Measurements from ENCODE around the gene UBE2R2. TPM values are rescaled to one million over a fixed set of nuclear protein-coding genes. Genes with fewer than 3 reads are reported as not detected.
"Not testable (repeated sequence)": the region's sequence is repeated elsewhere in the genome, so short reads cannot be mapped to it uniquely, and the experiment has no call there.

Gene UBE2R2
- total and polyA plus RNA-seq, 2 donors (not counting 3 experiments of a cell fraction or from before 2014, with no cell fraction given), result 23.9 to 54.3 TPM

DNA sequence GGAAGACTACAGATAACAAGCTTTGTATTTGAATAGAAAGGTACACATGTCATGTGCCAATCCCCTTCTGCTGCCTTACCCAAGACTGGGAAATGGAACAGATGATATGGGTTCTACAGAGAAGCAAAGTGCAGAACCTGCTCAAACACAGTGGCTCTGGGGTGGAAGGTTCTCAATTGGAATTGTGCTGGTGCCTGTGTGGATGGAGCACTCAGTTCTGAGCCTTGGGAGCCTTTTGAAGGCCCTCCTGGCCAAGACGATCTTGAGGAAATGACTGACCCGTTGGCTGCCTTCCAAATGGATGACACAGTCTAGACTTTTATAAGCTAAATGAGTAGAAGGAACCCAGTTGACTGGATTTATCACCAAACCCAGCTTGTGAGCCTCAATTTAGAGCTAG, 25.8 kb upstream of the UBE2R2 start:
- CTCF ChIA-PET, result interaction anchor here (1.3 to 2.8 kb wide), 4 partner anchors 8 to 53 kb away, joined by 3 to 16 read pairs (median 7); no protein-coding TSS in a partner anchor
- Histone ChIP-seq H3K9me3 (replicated peaks; ENCODE audit: control insufficient read depth, insufficient read depth, low read length) (no peaks in the 10 kb centered on the region), H4K20me1 (replicated peaks; ENCODE audit: control insufficient read depth, extremely low read depth, insufficient read depth, low read length) (no peaks in the 10 kb centered on the region), H3K27ac (ENCODE audit: insufficient read depth, low read depth, low read length) (no peak overlapping the region), H3K4me1 (ENCODE audit: control insufficient read depth, extremely low read depth, insufficient read depth, low read length) (peaks cover 5% of the 10 kb centered on the region), H3K4me2 (ENCODE audit: insufficient read depth, low read length) (no peak overlapping the region), H2AFZ (ENCODE audit: low read depth, low read length) (peak overlapping the region; percentile 28), H3K9ac (replicated peaks; ENCODE audit: extremely low read depth, insufficient read depth, low read length) (no peak overlapping the region), H3K79me2 (ENCODE audit: control insufficient read depth, insufficient read depth, low read length) (no peaks in the 10 kb centered on the region), H3K9me1 (replicated peaks; ENCODE audit: control insufficient read depth, extremely low read depth, insufficient read depth, low read length) (no peaks in the 10 kb centered on the region), H3K4me3 (replicated peaks in 1 of 3; ENCODE audit: insufficient read depth in 1 of 3, low read depth in 1 of 3, low read length in 3 of 3) (no peak overlapping the region), H3K27me3 (ENCODE audit: control insufficient read depth in 2 of 2, insufficient read depth in 2 of 2, low read length in 2 of 2) (no peaks in the 10 kb centered on the region), H3K36me3 (ENCODE audit: control insufficient read depth in 2 of 2, extremely low read depth in 1 of 2, insufficient read depth in 2 of 2, low read length in 2 of 2) (no peaks in the 10 kb centered on the region)
- DNase-seq (ENCODE audit: low read depth, low spot score) (peak; percentile 69), FAIRE-seq (peak; percentile 88)
- no TSS peak for BruUV-seq (replicated peaks)
- TF ChIP-seq JUN (IDR thresholded peaks at IDR 0.05; ENCODE audit: borderline replicate concordance, insufficient read depth, insufficient read length, low read depth) (peak; percentile 26), FOS (IDR thresholded peaks at IDR 0.05; ENCODE audit: borderline replicate concordance, insufficient read depth, low read length) (peak; percentile 68), POLR2AphosphoS5 (IDR thresholded peaks at IDR 0.05; ENCODE audit: insufficient read depth, low read depth, low read length) (no peak)
- POLR2A ChIA-PET, result no interaction called here
- dilution Hi-C loops (cut with MboI; ENCODE audit: extremely low pct_ligation_motif_present, low sequenced_read_pairs), result no loop called here
- intact Hi-C loops (cut with micrococcal nuclease), result no loop called here

DNA sequence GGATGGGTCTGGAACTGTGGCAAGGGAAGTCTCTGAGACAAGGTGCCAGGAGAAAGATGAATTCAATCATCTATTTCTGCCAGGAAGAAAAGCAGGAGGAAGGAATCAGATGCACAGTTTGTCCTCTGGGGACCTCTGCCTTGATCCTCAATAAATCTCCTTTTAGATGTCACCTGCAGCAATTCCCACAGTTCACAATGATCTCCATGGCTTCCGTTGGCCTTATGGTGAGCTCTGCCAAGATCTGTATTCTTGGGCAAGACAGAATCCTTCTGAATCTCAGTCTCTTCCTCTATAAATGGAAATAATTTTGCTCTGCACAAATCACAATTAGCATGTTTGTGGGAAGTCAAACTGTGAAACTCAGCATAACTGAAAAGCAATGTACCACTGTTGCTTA, 23.5 kb upstream of the UBE2R2 start:
- H3K9me1 ChIP-seq (replicated peaks; ENCODE audit: control insufficient read depth, extremely low read depth, insufficient read depth, low read length); H3K4me1 ChIP-seq (ENCODE audit: control insufficient read depth, extremely low read depth, insufficient read depth, low read length); H3K27ac ChIP-seq (ENCODE audit: insufficient read depth, low read depth, low read length); dilution Hi-C loops (cut with MboI; ENCODE audit: extremely low pct_ligation_motif_present, low sequenced_read_pairs); H4K20me1 ChIP-seq (replicated peaks; ENCODE audit: control insufficient read depth, extremely low read depth, insufficient read depth, low read length); H3K9me3 ChIP-seq (replicated peaks; ENCODE audit: control insufficient read depth, insufficient read depth, low read length); H3K27me3 ChIP-seq (ENCODE audit: control insufficient read depth in 2 of 2, insufficient read depth in 2 of 2, low read length in 2 of 2); intact Hi-C loops (cut with micrococcal nuclease); H3K4me3 ChIP-seq (replicated peaks in 1 of 3; ENCODE audit: insufficient read depth in 1 of 3, low read depth in 1 of 3, low read length in 3 of 3); POLR2A ChIA-PET; FAIRE-seq; H2AFZ ChIP-seq (ENCODE audit: low read depth, low read length); DNase-seq (ENCODE audit: low read depth, low spot score); H3K79me2 ChIP-seq (ENCODE audit: control insufficient read depth, insufficient read depth, low read length); H3K4me2 ChIP-seq (ENCODE audit: insufficient read depth, low read length); BruUV-seq (replicated peaks); H3K36me3 ChIP-seq (ENCODE audit: control insufficient read depth in 2 of 2, extremely low read depth in 1 of 2, insufficient read depth in 2 of 2, low read length in 2 of 2); H3K9ac ChIP-seq (replicated peaks; ENCODE audit: extremely low read depth, insufficient read depth, low read length): not testable (repeated sequence)
- CTCF ChIA-PET, result interaction anchor here (1.1 to 1.6 kb wide), 3 partner anchors 9 to 55 kb away, joined by 3 to 5 read pairs (median 4); no protein-coding TSS in a partner anchor
